CD8-positive, alpha-beta memory T cell (primary cell): Measurements from ENCODE around the gene ZDHHC21. TPM values are rescaled to one million over a fixed set of nuclear protein-coding genes. Genes with fewer than 3 reads are reported as not detected.

ENCODE experiments used
- CTCF ChIA-PET: fragments of 350-600 bp; sonication (Branson Sonifier 250); formaldehyde crosslinking; loops from one replicate; lab custom pipeline; 2021; ENCODE audit warnings: antibody characterized with exemption; lab: Charles Lee
- POLR2A ChIA-PET: fragments of 350-600 bp; sonication (Branson Sonifier 250); formaldehyde crosslinking; loops from one replicate; lab custom pipeline; 2021; ENCODE audit warnings: antibody characterized with exemption; lab: Charles Lee
- DNase-seq, 5 donors: peaks; one replicate each; pipeline versions ENCODE4 v3.0.0 to v3.0.0-alpha.2; 2020 to 2022; ENCODE audit warnings: mixed read lengths in 1 of 5
- H3K27ac ChIP-seq: one replicate; pipeline ENCODE4 v1.7.0; 2013; ENCODE audit warnings: low read depth, mild to moderate bottlenecking, low read length, moderate library complexity
- H3K27me3 ChIP-seq: 2 replicates; pipeline ENCODE4 v1.7.0; 2013; ENCODE audit warnings: low read length, mild to moderate bottlenecking; ENCODE audit not compliant: insufficient read depth, poor library complexity, severe bottlenecking
- H3K36me3 ChIP-seq: 2 replicates; pipeline ENCODE4 v1.7.0; 2013; ENCODE audit warnings: mild to moderate bottlenecking, low read length, moderate library complexity; ENCODE audit not compliant: insufficient read depth
- H3K4me1 ChIP-seq: 2 replicates; pipeline ENCODE4 v1.7.0; 2013; ENCODE audit warnings: mild to moderate bottlenecking, low read length, moderate library complexity; ENCODE audit not compliant: insufficient read depth
- H3K4me3 ChIP-seq: 2 replicates; pipeline ENCODE4 v1.7.0; 2013; ENCODE audit warnings: mild to moderate bottlenecking, low read length
- H3K9me3 ChIP-seq: 2 replicates; pipeline ENCODE4 v1.7.0; 2013; ENCODE audit warnings: mild to moderate bottlenecking, low read length
- H3K27ac Mint-ChIP-seq, 8 donors: one replicate each; pipeline ENCODE4 v1.8.0; 2020 to 2021; ENCODE audit warnings: mixed read lengths in 8 of 8, mild to moderate bottlenecking in 6 of 8, inconsistent platforms in 3 of 8, moderate library complexity in 3 of 8
- H3K27me3 Mint-ChIP-seq, 2 donors: one replicate each; pipeline ENCODE4 v1.8.0; 2020 to 2021; ENCODE audit warnings: mixed read lengths in 2 of 2, mild to moderate bottlenecking in 1 of 2, moderate library complexity in 1 of 2
- H3K36me3 Mint-ChIP-seq, 3 donors: one replicate each; pipeline ENCODE4 v1.8.0; 2020 to 2021; ENCODE audit warnings: mixed read lengths in 3 of 3, inconsistent platforms in 1 of 3, mild to moderate bottlenecking in 1 of 3
- H3K4me1 Mint-ChIP-seq, 3 donors: one replicate each; pipeline ENCODE4 v1.8.0; 2020 to 2021; ENCODE audit warnings: mixed read lengths in 3 of 3, inconsistent platforms in 1 of 3, mild to moderate bottlenecking in 1 of 3
- H3K4me3 Mint-ChIP-seq, 7 donors: one replicate each; pipeline ENCODE4 v1.8.0; 2020 to 2021; ENCODE audit warnings: mixed read lengths in 7 of 7, mild to moderate bottlenecking in 6 of 7, moderate library complexity in 4 of 7, inconsistent platforms in 2 of 7
- H3K9me3 Mint-ChIP-seq, 5 donors: one replicate each; pipeline ENCODE4 v1.8.0; 2020 to 2022; ENCODE audit warnings: mixed read lengths in 5 of 5, mild to moderate bottlenecking in 3 of 5, moderate library complexity in 2 of 5, inconsistent platforms in 1 of 5
- polyA plus RNA-seq: library from polyadenylated mRNA; unstranded; fragments of 300-500 nt; fragmentation: Illumina TruSeq; gene quantifications from one replicate; pipeline ENCODE4 v1.2.3, GENCODE V29; 2021
- total RNA-seq, 2 experiments: library from RNA; stranded (reverse); gene quantifications; one replicate each; pipeline ENCODE4 v1.2.3, GENCODE V29; 2021

The ZDHHC21 gene
- total and polyA plus RNA-seq, 3 experiments from 2014 or later: 1.7 to 7.4 (median 5.9) TPM

GRCh38 chr9:14719231-14719923 is 26.1 kb upstream of the ZDHHC21 start:
- H3K27me3 ChIP-seq: no peaks in the 10 kb centered on the region
- peaks cover 10 to 21% of the 10 kb centered on the region in 2 donors for H3K27me3 Mint-ChIP-seq
- no peaks in the 10 kb centered on the region for H3K4me1 Mint-ChIP-seq
- no peaks in the 10 kb centered on the region for H3K4me1 ChIP-seq
- no peaks in the 10 kb centered on the region for H3K9me3 ChIP-seq
- no peak overlapping the region for H3K27ac ChIP-seq
- H3K27ac Mint-ChIP-seq: no peak overlapping the region
- ChIA-PET POLR2A (no interaction called here), CTCF (no interaction called here)
- no peak for DNase-seq
- H3K4me3 ChIP-seq: no peak overlapping the region
- no peaks in the 10 kb centered on the region for H3K9me3 Mint-ChIP-seq
- H3K36me3 Mint-ChIP-seq: no peaks in the 10 kb centered on the region
- H3K36me3 ChIP-seq: no peaks in the 10 kb centered on the region
- H3K4me3 Mint-ChIP-seq: no peak overlapping the region

DNA sequence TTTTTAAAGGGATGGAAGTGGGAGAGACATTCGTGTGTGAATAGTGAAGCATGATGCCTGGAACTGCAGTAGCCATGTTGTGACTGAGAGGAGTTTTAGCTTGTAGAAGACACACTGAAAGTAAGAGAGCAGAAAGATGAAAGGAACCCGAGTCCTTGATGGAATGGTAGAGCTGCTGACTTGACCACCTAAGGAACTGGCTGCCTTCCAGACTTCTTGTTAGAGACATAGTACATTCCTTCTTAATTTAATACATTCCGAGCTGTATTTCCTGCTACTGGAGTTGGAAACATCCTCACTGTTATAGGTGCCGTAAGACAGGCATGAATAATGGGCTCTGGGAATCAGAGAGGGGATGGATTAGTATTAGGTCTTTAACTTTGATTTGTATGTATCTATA is 21.9 kb upstream of the ZDHHC21 start:
- Mint-ChIP-seq H3K27ac (no peak overlapping the region), H3K36me3 (no peaks in the 10 kb centered on the region), H3K4me1 (no peaks in the 10 kb centered on the region), H3K4me3 (no peak overlapping the region), H3K9me3 (peaks cover 0 to 2% (median 0%) of the 10 kb centered on the region in 5 donors), H3K27me3 (peaks cover 4 to 8% of the 10 kb centered on the region in 2 donors)
- no peaks in the 10 kb centered on the region for H3K9me3 ChIP-seq
- CTCF ChIA-PET: no interaction called here
- no peak overlapping the region for H3K4me3 ChIP-seq
- no peaks in the 10 kb centered on the region for H3K36me3 ChIP-seq
- POLR2A ChIA-PET: no interaction called here
- no peaks in the 10 kb centered on the region for H3K27me3 ChIP-seq
- DNase-seq: no peak
- no peak overlapping the region for H3K27ac ChIP-seq
- H3K4me1 ChIP-seq: no peaks in the 10 kb centered on the region

DNA sequence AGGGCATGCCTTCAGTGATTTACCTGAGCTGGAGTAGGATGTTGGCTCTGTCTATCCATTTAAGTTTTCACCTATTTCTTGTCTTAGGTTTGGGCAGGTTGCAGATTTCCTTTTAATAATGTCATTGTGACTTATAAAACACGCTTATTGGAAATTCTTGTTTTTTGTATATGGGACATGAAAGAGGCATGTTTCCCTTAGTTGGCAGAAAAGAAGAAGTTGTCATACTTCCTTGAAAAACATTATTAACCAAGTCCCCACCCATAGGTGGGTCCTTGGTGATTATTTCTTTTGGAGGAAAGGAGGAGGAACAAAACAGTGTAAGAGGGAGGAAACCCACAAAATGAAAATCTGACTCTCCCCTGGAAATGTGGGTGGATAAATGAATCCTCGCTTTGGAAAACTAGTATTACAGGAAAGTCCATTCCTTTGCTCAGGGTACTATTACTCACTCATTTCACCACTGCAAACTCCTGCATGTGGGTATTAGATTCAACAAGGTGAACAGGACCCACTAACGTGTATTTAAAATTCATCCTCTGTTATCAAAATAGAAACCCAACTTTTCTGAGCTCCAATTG is 20.0 kb upstream of the ZDHHC21 start:
- H3K27ac Mint-ChIP-seq: no peak overlapping the region
- Histone ChIP-seq H3K27ac (no peak overlapping the region), H3K36me3 (no peaks in the 10 kb centered on the region), H3K4me1 (no peaks in the 10 kb centered on the region), H3K4me3 (no peak overlapping the region), H3K27me3 (no peaks in the 10 kb centered on the region), H3K9me3 (no peaks in the 10 kb centered on the region)
- DNase-seq: no peak
- H3K27me3 Mint-ChIP-seq: peaks cover 10 to 18% of the 10 kb centered on the region in 2 donors
- H3K36me3 Mint-ChIP-seq: peaks cover 0 to 4% (median 0%) of the 10 kb centered on the region in 3 donors
- H3K4me3 Mint-ChIP-seq: no peak overlapping the region
- peaks cover 0 to 8% (median 4%) of the 10 kb centered on the region in 5 donors for H3K9me3 Mint-ChIP-seq
- H3K4me1 Mint-ChIP-seq: no peaks in the 10 kb centered on the region
- ChIA-PET CTCF (no interaction called here), POLR2A (no interaction called here)

DNA sequence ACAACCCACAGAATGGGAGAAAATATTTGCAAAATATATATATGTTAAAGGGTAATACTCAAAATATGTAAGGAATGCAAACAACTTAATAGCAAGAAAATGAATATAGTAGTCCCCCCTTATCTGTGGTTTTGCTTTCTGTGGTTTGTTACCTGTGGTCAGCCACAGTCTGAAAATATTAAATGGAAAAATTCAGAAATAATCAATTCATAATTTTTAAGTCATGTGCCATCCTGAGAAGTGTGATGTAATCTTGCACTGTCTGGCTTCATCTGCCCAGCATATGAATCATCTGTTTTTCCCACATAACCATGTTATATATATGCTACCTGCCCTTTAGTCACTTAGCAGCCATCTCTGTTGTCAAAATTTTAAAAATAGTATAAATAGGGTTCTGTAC is 17.6 kb upstream of the ZDHHC21 start:
- ChIA-PET CTCF (no interaction called here), POLR2A (no interaction called here)
- H3K27me3 Mint-ChIP-seq: peaks cover 13 to 22% of the 10 kb centered on the region in 2 donors
- H3K4me3 ChIP-seq: no peak overlapping the region
- no peak overlapping the region for H3K27ac ChIP-seq
- no peaks in the 10 kb centered on the region for H3K4me1 Mint-ChIP-seq
- peaks cover 0 to 9% (median 0%) of the 10 kb centered on the region in 3 donors for H3K36me3 Mint-ChIP-seq
- no peaks in the 10 kb centered on the region for H3K9me3 ChIP-seq
- DNase-seq: no peak
- no peaks in the 10 kb centered on the region for H3K36me3 ChIP-seq
- no peak overlapping the region for H3K27ac Mint-ChIP-seq
- H3K9me3 Mint-ChIP-seq: peaks cover 11 to 26% (median 18%) of the 10 kb centered on the region in 5 donors
- H3K4me3 Mint-ChIP-seq: no peak overlapping the region
- H3K27me3 ChIP-seq: no peaks in the 10 kb centered on the region
- no peaks in the 10 kb centered on the region for H3K4me1 ChIP-seq

- CTCF ChIA-PET: no interaction called here
- DNase-seq: no peak
Measured at GRCh38 chr9:14706530-14707140, 13.4 kb upstream of the ZDHHC21 start.

GRCh38 chr9:14705079-14705478 is 11.8 kb upstream of the ZDHHC21 start:
- Histone ChIP-seq H3K36me3 (no peaks in the 10 kb centered on the region), H3K4me3 (no peak overlapping the region), H3K27ac (no peak overlapping the region), H3K4me1 (no peaks in the 10 kb centered on the region), H3K27me3 (no peaks in the 10 kb centered on the region), H3K9me3 (no peaks in the 10 kb centered on the region)
- Mint-ChIP-seq H3K36me3 (peaks cover 0 to 14% (median 0%) of the 10 kb centered on the region in 3 donors), H3K27me3 (peaks cover 14 to 24% of the 10 kb centered on the region in 2 donors), H3K4me3 (no peak overlapping the region), H3K4me1 (no peaks in the 10 kb centered on the region), H3K27ac (no peak overlapping the region), H3K9me3 (peaks cover 19 to 41% (median 35%) of the 10 kb centered on the region in 5 donors)
- CTCF ChIA-PET: no interaction called here
- POLR2A ChIA-PET: no interaction called here
- no peak for DNase-seq

More at GRCh38 chr9:14706530-14707140, 13.4 kb upstream of the ZDHHC21 start:
- Mint-ChIP-seq H3K4me3 (no peak overlapping the region), H3K27ac (no peak overlapping the region), H3K27me3 (peaks cover 14 to 30% of the 10 kb centered on the region in 2 donors), H3K36me3 (peaks cover 0 to 14% (median 0%) of the 10 kb centered on the region in 3 donors), H3K9me3 (peaks cover 19 to 41% (median 35%) of the 10 kb centered on the region in 5 donors), H3K4me1 (no peaks in the 10 kb centered on the region)
- POLR2A ChIA-PET: no interaction called here
- no peak overlapping the region for H3K27ac ChIP-seq
- H3K4me1 ChIP-seq: no peaks in the 10 kb centered on the region
- no peaks in the 10 kb centered on the region for H3K36me3 ChIP-seq
- no peaks in the 10 kb centered on the region for H3K27me3 ChIP-seq
- no peaks in the 10 kb centered on the region for H3K9me3 ChIP-seq
- no peak overlapping the region for H3K4me3 ChIP-seq

DNA sequence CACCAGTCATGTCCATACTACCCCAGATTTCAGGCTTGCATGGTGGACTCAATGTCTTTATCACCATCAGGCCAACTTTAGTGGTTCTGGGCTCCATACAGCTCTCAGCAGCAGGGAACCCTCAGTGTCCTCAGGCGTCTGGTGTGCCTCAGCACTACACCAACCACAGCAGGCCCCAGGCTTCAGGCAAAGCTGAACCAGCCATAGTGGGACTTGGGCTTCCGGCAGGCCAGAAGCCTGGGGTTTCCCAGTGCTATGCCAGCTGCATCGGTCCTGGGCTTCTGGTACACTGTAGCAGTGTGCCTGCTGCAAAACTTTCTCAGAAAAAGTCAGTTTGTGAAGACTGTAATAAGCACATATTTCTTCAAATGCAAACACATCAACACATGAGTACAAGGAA is 11.0 kb upstream of the ZDHHC21 start:
- H3K36me3 ChIP-seq: no peaks in the 10 kb centered on the region
- no peak overlapping the region for H3K27ac ChIP-seq
- no peak for DNase-seq
- Mint-ChIP-seq H3K27ac (no peak overlapping the region), H3K4me3 (no peak overlapping the region), H3K27me3 (peaks cover 10 to 23% of the 10 kb centered on the region in 2 donors), H3K36me3 (peaks cover 0 to 14% (median 0%) of the 10 kb centered on the region in 3 donors), H3K9me3 (peaks cover 19 to 38% (median 35%) of the 10 kb centered on the region in 5 donors), H3K4me1 (no peaks in the 10 kb centered on the region)
- H3K9me3 ChIP-seq: no peaks in the 10 kb centered on the region
- H3K4me3 ChIP-seq: no peak overlapping the region
- no peaks in the 10 kb centered on the region for H3K4me1 ChIP-seq
- ChIA-PET CTCF (no interaction called here), POLR2A (no interaction called here)
- H3K27me3 ChIP-seq: no peaks in the 10 kb centered on the region

DNA sequence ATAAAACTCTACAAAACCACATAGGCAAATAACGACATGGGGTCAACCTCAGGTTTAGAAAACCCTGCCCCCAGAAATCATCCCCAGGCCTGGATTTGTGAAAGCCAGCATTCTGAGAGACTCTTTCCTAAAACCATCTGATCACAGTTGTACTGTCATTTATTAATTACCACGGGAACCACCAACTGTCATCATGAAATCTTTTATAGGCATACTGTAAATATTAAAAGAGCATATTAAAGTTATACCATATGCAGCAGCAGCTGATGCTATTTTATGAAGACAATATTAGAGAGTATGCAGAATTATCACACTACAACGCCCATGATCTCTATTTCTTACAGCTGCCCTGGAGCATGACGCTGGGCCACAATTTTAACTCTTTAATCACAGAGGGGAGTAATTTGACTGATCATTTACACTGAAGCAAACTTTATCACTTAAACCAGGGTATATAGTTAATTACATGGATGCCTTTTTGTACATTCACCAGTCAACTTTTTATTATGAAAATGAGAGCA is 9.0 kb upstream of the ZDHHC21 start:
- Mint-ChIP-seq H3K27ac (no peak overlapping the region), H3K36me3 (peaks cover 0 to 5% (median 0%) of the 10 kb centered on the region in 3 donors), H3K4me3 (no peak overlapping the region), H3K27me3 (peaks cover 3 to 7% of the 10 kb centered on the region in 2 donors), H3K4me1 (peaks cover 0 to 2% (median 0%) of the 10 kb centered on the region in 3 donors), H3K9me3 (peaks cover 12 to 28% (median 26%) of the 10 kb centered on the region in 5 donors)
- no peak for DNase-seq
- H3K27me3 ChIP-seq: no peaks in the 10 kb centered on the region
- H3K9me3 ChIP-seq: no peaks in the 10 kb centered on the region
- no peaks in the 10 kb centered on the region for H3K36me3 ChIP-seq
- H3K27ac ChIP-seq: no peak overlapping the region
- H3K4me3 ChIP-seq: no peak overlapping the region
- ChIA-PET POLR2A (no interaction called here), CTCF (interaction anchor here (1.0 kb wide), 1 partner anchor 12 kb away, joined by 3 read pairs; no protein-coding TSS in a partner anchor)
- no peaks in the 10 kb centered on the region for H3K4me1 ChIP-seq
